Duodenal mucosa (tissue), 2 donors: ENCODE results near the gene ZNF320.
"Not testable (repeated sequence)": the region's sequence is repeated elsewhere in the genome, so short reads cannot be mapped to it uniquely, and the experiment has no call there.

Experiments used
- H3K27ac ChIP-seq: one replicate; pipeline ENCODE4 v1.7.0; 2013; ENCODE audit warnings: low read depth, low read length
- H3K27me3 ChIP-seq, 2 donors: one replicate each; pipeline ENCODE4 v1.7.0; 2013; ENCODE audit warnings: low read length in 2 of 2, control low read depth in 1 of 2; ENCODE audit not compliant: insufficient read depth in 2 of 2, control insufficient read depth in 1 of 2
- H3K36me3 ChIP-seq, 2 donors: one replicate each; pipeline ENCODE4 v1.7.0; 2013; ENCODE audit warnings: low read length in 2 of 2, control low read depth in 1 of 2; ENCODE audit not compliant: insufficient read depth in 2 of 2, control insufficient read depth in 1 of 2
- H3K4me1 ChIP-seq, 2 donors: one replicate each; pipeline ENCODE4 v1.7.0; 2013; ENCODE audit warnings: low read length in 2 of 2, control low read depth in 1 of 2; ENCODE audit not compliant: insufficient read depth in 2 of 2, control insufficient read depth in 1 of 2
- H3K4me3 ChIP-seq, 2 donors: one replicate each; pipeline ENCODE4 v1.7.0; 2013; ENCODE audit warnings: low read length in 2 of 2, low read depth in 1 of 2
- H3K9ac ChIP-seq, 2 donors: one replicate each; pipeline ENCODE4 v1.7.0; 2013; ENCODE audit warnings: low read length in 2 of 2, low read depth in 1 of 2
- H3K9me3 ChIP-seq, 2 donors: one replicate each; pipeline ENCODE4 v1.7.0; 2013; ENCODE audit warnings: low read length in 2 of 2, control low read depth in 1 of 2; ENCODE audit not compliant: control insufficient read depth in 1 of 2

The ZNF320 gene

GRCh38 chr19:52917531-52917930, 20.1 kb upstream of the ZNF320 start:
- H3K9ac ChIP-seq: no peak overlapping the region
- no peaks in the 10 kb centered on the region for H3K9me3 ChIP-seq
- H3K27me3 ChIP-seq: no peaks in the 10 kb centered on the region
- no peak overlapping the region for H3K4me3 ChIP-seq
- H3K36me3 ChIP-seq: peaks cover 0 to 36% of the 10 kb centered on the region in 2 donors
- peaks cover 0 to 5% of the 10 kb centered on the region in 2 donors for H3K4me1 ChIP-seq
- no peak overlapping the region for H3K27ac ChIP-seq

GRCh38 chr19:52910648-52911047, 13.2 kb upstream of the ZNF320 start:
- peaks cover 15 to 58% of the 10 kb centered on the region in 2 donors for H3K36me3 ChIP-seq

GRCh38 chr19:52904052-52904780, 6.8 kb upstream of the ZNF320 start:
- not testable (repeated sequence) for H3K27ac ChIP-seq, H3K9ac ChIP-seq, H3K4me3 ChIP-seq

More at GRCh38 chr19:52910648-52911047, 13.2 kb upstream of the ZNF320 start:
- H3K27me3 ChIP-seq: no peaks in the 10 kb centered on the region
- no peaks in the 10 kb centered on the region for H3K4me1 ChIP-seq
- no peak overlapping the region for H3K27ac ChIP-seq
- H3K4me3 ChIP-seq: no peak overlapping the region
- H3K9ac ChIP-seq: no peak overlapping the region
- peaks cover 11 to 30% of the 10 kb centered on the region in 2 donors for H3K9me3 ChIP-seq

GRCh38 chr19:52901842-52902241, 4.4 kb upstream of the ZNF320 start:
- H3K9ac ChIP-seq: no peak overlapping the region
- H3K4me3 ChIP-seq: no peak overlapping the region
- H3K27ac ChIP-seq: no peak overlapping the region
- H3K36me3 ChIP-seq: peaks cover 4 to 9% of the 10 kb centered on the region in 2 donors
- H3K27me3 ChIP-seq: no peaks in the 10 kb centered on the region
- H3K4me1 ChIP-seq: peaks cover 0 to 4% of the 10 kb centered on the region in 2 donors
- H3K9me3 ChIP-seq: peaks cover 6 to 16% of the 10 kb centered on the region in 2 donors

More at GRCh38 chr19:52904052-52904780, 6.8 kb upstream of the ZNF320 start:
- H3K27me3 ChIP-seq, H3K4me1 ChIP-seq: not testable (repeated sequence)
- peaks cover 15 to 29% of the 10 kb centered on the region in 2 donors for H3K36me3 ChIP-seq
- H3K9me3 ChIP-seq: peaks cover 11 to 37% of the 10 kb centered on the region in 2 donors

- H3K27ac ChIP-seq, H3K36me3 ChIP-seq, H3K27me3 ChIP-seq, H3K9me3 ChIP-seq, H3K9ac ChIP-seq, H3K4me3 ChIP-seq, H3K4me1 ChIP-seq: not testable (repeated sequence)
Measured at GRCh38 chr19:52898596-52898995, 1.2 kb upstream of the ZNF320 start.

- Histone ChIP-seq H3K9ac (no peak overlapping the region), H3K9me3 (no peaks in the 10 kb centered on the region), H3K27ac (no peak overlapping the region), H3K4me1 (peaks cover 0 to 10% of the 10 kb centered on the region in 2 donors), H3K27me3 (no peaks in the 10 kb centered on the region), H3K36me3 (peaks cover 0 to 14% of the 10 kb centered on the region in 2 donors), H3K4me3 (peak overlapping the region; percentile 85 to 96)
Measured at GRCh38 chr19:52898101-52898500, 666 bp upstream of the ZNF320 start.

- Histone ChIP-seq H3K9me3 (no peaks in the 10 kb centered on the region), H3K27ac (peak overlapping the region; percentile 74), H3K4me3 (peak overlapping the region; percentile 85 to 96), H3K9ac (peak overlapping the region; percentile 63 to 73), H3K27me3 (no peaks in the 10 kb centered on the region), H3K4me1 (peaks cover 0 to 10% of the 10 kb centered on the region in 2 donors), H3K36me3 (peaks cover 0 to 14% of the 10 kb centered on the region in 2 donors)
Measured at GRCh38 chr19:52896431-52897137, 851 bp downstream of the ZNF320 start.

- no peaks in the 10 kb centered on the region for H3K27me3 ChIP-seq
- no peaks in the 10 kb centered on the region for H3K9me3 ChIP-seq
- H3K36me3 ChIP-seq: peaks cover 17 to 42% of the 10 kb centered on the region in 2 donors
- H3K4me3 ChIP-seq: no peak overlapping the region
- no peak overlapping the region for H3K9ac ChIP-seq
- H3K4me1 ChIP-seq: peaks cover 0 to under 1% of the 10 kb centered on the region in 2 donors
- H3K27ac ChIP-seq: no peak overlapping the region
Measured at GRCh38 chr19:52891336-52891735, 6.1 kb downstream of the ZNF320 start.

- no peak overlapping the region for H3K4me3 ChIP-seq
- H3K4me1 ChIP-seq: no peaks in the 10 kb centered on the region
- peaks cover 20 to 53% of the 10 kb centered on the region in 2 donors for H3K36me3 ChIP-seq
- H3K9me3 ChIP-seq: peaks cover 0 to 4% of the 10 kb centered on the region in 2 donors
- H3K9ac ChIP-seq: no peak overlapping the region
- no peaks in the 10 kb centered on the region for H3K27me3 ChIP-seq
- no peak overlapping the region for H3K27ac ChIP-seq
Measured at GRCh38 chr19:52889931-52890330, 7.5 kb downstream of the ZNF320 start.

GRCh38 chr19:52889076-52889475, 8.4 kb downstream of the ZNF320 start:
- Histone ChIP-seq H3K9me3 (peaks cover 8 to 12% of the 10 kb centered on the region in 2 donors), H3K27ac (no peak overlapping the region), H3K4me3 (no peak overlapping the region), H3K4me1 (no peaks in the 10 kb centered on the region), H3K9ac (no peak overlapping the region), H3K36me3 (peaks cover 26 to 57% of the 10 kb centered on the region in 2 donors), H3K27me3 (no peaks in the 10 kb centered on the region)
